Measurements from ENCODE around the gene SRD5A1.

SRD5A1 gene

GRCh38 chr5:6632888-6633468 is at the start of gene SRD5A1, which contains the start of gene NSUN2:
Gene SRD5A1, plus strand, starts transcription at chr5:6633440. Its CDS starts 137 bp downstream, at chr5:6633577.
Gene NSUN2, minus strand, starts transcription at chr5:6633044. Its CDS starts 65 bp downstream, at chr5:6632979.
- peak; percentile 89 for DNase-seq

GRCh38 chr5:6584101-6584645 is 49.1 kb upstream of the SRD5A1 start:
- DNase-seq = no peak

GRCh38 chr5:6584727-6585126 is 48.5 kb upstream of the SRD5A1 start:
- no peak for DNase-seq

- no peak for DNase-seq
Measured at GRCh38 chr5:6585168-6585567, 48.1 kb upstream of the SRD5A1 start.

- no peak for DNase-seq
Measured at GRCh38 chr5:6585939-6586646, 47.1 kb upstream of the SRD5A1 start.

GRCh38 chr5:6586647-6587042 is 46.6 kb upstream of the SRD5A1 start:
- no peak for DNase-seq

- no peak for DNase-seq
Measured at GRCh38 chr5:6587171-6587570, 46.1 kb upstream of the SRD5A1 start.

GRCh38 chr5:6590581-6590980 is 42.7 kb upstream of the SRD5A1 start:
- no peak for DNase-seq

- DNase-seq = no peak
Measured at GRCh38 chr5:6591671-6592288, 41.5 kb upstream of the SRD5A1 start.

DNA sequence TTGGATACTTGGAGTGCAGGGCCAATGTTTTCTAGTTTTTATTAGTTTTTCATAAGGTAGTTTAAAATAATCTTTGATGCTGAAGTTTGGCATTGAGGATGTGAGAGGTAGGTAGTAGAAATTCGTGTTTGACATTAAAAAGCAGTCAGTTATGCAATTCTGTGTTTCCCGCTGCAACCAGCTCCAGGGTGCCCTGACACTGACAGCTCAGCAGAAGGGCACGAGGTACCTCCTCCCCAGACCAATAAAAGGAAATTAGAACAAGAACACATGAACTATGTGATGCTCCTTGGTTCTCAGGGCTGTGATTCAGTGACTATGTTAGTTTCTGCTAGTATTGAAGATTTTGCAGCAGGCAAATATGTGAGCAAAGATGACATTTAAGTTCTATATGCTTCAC is 40.6 kb upstream of the SRD5A1 start:
- DNase-seq = no peak

DNA sequence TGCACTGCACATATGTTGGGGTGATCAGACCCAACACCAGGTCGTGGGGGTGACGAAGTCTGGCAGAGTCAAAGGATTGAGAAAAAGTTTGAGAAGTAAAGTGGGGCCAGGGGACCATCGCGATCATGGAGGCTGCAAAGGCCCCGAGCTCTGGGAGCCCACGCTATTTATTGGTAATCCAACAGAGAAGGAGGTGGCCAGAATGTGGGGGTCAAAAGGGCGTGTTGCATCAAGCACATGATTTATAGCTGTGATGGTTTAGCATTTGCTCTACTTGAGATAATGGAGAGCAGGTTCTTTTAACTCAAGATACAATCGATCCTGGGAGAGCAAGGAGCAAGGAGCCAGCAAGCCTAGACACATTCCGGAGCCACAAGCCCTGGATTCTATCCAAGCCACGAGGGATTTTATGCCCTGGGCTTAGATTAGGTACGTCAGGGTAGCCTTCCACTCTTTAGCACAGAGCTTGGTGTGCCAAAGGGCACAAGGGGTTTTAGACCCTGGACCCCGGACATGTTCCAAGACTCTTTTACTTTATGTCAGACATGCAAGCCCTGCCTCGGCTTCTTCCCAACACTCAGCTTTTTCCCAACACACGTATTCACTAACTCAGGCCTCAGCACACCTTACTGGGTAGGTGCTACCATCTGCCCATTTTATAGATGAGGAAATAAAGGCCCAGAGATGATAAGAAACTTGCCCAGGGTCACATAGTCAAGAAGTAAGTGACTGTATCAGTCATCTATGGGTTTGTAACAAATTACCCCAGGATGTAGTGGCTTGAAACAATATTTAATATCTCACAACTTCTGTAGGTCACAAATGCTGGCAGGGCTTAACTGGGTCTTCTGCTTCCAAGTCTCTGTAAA is 39.9 kb upstream of the SRD5A1 start:
- DNase-seq = no peak

- DNase-seq = no peak
Measured at GRCh38 chr5:6594066-6594465, 39.2 kb upstream of the SRD5A1 start.

DNA sequence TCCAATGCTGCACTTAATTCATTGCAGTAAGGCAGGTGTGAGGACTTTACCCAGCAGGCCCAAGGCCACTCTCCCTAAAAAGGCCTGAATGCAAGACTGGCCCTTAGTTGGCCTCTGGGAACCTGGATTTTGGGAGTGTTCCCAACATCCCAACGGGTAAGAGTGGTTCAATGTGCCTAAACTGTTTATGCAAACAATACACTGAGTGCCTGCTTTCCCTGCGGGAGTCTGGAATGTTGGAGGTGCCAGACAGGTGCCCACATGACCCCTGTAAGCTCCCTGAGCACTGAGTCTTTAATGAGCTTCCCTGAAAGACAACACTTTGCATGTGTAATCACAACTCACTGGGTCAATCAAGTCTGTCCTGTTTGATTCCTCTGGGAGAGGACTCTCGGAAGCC is 37.8 kb upstream of the SRD5A1 start:
- DNase-seq = no peak

- no peak for DNase-seq
Measured at GRCh38 chr5:6596388-6596787, 36.9 kb upstream of the SRD5A1 start.

DNA sequence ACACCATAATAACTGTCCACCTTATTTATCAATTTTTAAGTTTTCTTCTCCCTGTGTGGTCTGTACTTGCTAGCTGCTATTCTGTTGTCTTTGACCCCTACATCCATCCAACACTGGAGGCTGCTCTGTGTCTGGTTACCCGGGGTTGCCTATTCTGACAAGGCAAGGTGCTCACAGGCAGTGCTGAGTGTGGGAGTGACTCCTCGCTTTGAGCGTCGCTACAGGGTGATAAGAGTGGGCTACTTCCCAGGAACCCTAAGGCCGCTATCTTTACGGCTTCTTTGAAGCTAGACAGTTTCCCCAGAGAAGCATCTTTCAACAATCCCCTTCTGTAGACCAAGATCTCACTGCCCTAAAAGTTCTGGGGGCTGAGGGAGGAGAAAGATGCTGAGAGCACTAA is 35.7 kb upstream of the SRD5A1 start:
- no peak for DNase-seq

DNA sequence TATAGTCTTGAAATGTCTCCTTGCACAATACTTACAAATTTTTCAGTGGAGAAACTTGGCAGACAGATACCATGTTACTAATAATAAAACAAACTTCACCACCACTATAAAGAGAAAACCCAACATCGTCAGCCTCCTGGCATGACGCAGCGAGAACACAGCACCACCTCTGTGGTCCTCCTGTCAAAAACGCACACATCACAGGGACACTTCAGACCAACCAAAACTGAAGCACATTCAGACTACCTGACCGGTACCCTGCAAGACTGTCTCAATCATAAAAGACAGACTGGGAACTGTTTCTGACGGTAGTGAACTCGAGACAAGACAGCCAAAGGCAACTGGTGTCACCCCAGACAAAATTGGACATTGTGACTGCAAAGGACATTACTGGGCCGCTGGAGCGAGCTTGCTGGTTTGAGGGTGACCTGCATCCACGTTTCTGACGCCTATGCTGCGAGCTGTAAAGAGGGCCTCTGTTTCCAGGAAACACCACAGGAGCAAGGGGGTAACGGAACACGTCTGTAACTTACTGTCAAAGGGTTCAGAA is 34.8 kb upstream of the SRD5A1 start:
- no peak for DNase-seq

DNA sequence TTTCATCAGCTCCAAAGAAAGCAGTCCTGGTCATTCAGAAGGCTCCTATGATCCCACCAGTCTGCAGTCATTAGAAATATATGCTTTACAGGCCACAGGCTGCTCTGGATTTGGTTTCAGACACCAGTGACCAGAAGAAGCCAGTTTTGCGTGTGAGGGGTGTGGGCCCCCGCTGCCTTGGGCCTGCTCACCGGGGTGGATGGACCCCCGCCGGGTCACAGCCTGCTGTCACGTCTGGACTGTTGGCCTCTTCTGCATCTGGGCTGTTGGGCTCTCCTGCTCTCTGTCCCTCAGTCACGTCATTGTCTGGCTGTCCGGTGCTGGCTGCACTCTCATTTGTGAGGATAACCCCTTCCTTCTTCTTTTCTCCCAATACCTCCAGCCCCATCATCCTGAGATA is 33.5 kb upstream of the SRD5A1 start:
- no peak for DNase-seq

- no peak for DNase-seq
Measured at GRCh38 chr5:6601271-6601670, 32.0 kb upstream of the SRD5A1 start.

- DNase-seq = no peak
Measured at GRCh38 chr5:6601816-6602215, 31.4 kb upstream of the SRD5A1 start.

DNA sequence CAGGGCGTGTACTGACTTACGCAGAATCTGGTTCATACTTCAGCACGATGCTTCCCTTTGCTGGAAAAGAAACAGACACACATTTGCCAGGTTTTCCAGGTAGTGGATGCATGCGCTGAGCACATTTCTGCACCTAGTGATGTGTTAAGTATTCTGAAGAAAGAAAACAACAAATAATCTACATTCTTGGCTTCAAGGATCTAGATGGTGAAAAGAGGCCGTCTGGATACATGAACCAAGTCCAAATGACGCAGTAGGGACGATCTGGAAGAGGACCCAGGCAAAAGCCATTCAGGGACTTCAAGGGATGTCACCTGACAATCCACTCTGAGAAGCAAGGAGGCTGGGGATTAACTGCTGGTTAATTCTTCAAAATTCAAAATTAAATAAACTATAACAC is 30.8 kb upstream of the SRD5A1 start:
- no peak for DNase-seq

GRCh38 chr5:6603643-6604042 is 29.6 kb upstream of the SRD5A1 start:
- DNase-seq = no peak

GRCh38 chr5:6604341-6604740 is 28.9 kb upstream of the SRD5A1 start:
- no peak for DNase-seq

- no peak for DNase-seq
Measured at GRCh38 chr5:6604946-6605345, 28.3 kb upstream of the SRD5A1 start.
